Tibial nerve (tissue), 4 donors: ENCODE measurements around the gene ZBED4.

Experiments
- EP300 ChIP-seq, 2 donors: sonication (generic); formaldehyde crosslinking; IDR thresholded peaks; one replicate each; pipeline ENCODE4 v1.6.1; 2017; ENCODE audit warnings: antibody characterized with exemption in 2 of 2, mild to moderate bottlenecking in 1 of 2
- POLR2A ChIP-seq, 2 donors: fragments of 450-650 bp; IDR thresholded peaks; one replicate each; pipeline ENCODE4 v1.6.1; 2017; ENCODE audit warnings: antibody characterized with exemption in 2 of 2, mild to moderate bottlenecking in 2 of 2, moderate library complexity in 2 of 2
- TF ChIP-seq, protein P1 (sequence below), 5 experiments: fragments of 200-600 bp in 3 of 5; fragments of 450-650 bp in 2 of 5; sonication (generic) in 3 of 5; IDR thresholded peaks; one replicate each; pipeline ENCODE4 v1.5.1; 2016 to 2019; ENCODE audit warnings: antibody characterized with exemption in 5 of 5, mild to moderate bottlenecking in 3 of 5, moderate library complexity in 2 of 5

DNA sequence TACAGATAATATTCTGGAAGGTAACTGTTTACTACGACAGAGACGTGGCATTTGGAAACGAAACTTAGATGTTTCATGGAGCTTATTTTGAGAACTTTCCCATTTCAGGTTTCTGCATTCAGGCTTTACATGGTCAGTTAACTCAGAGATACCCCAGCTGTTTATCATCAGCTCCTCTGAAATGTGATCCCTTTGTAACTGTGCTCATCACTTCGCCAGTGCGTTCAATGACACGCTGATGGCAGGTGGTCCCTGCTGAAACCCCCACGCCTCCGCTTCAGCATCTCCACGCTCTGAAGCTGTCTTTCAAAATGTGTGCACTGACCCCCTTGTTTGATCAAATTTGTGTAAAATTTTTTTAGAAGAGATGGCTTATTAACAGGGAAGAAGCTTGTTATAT, 34.1 kb downstream of the ZBED4 start:
- TF ChIP-seq, protein P1, sequence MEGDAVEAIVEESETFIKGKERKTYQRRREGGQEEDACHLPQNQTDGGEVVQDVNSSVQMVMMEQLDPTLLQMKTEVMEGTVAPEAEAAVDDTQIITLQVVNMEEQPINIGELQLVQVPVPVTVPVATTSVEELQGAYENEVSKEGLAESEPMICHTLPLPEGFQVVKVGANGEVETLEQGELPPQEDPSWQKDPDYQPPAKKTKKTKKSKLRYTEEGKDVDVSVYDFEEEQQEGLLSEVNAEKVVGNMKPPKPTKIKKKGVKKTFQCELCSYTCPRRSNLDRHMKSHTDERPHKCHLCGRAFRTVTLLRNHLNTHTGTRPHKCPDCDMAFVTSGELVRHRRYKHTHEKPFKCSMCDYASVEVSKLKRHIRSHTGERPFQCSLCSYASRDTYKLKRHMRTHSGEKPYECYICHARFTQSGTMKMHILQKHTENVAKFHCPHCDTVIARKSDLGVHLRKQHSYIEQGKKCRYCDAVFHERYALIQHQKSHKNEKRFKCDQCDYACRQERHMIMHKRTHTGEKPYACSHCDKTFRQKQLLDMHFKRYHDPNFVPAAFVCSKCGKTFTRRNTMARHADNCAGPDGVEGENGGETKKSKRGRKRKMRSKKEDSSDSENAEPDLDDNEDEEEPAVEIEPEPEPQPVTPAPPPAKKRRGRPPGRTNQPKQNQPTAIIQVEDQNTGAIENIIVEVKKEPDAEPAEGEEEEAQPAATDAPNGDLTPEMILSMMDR (IDR thresholded peaks at IDR 0.05) = no peak
- TF ChIP-seq POLR2A (IDR thresholded peaks at IDR 0.05) (no peak), EP300 (IDR thresholded peaks at IDR 0.05) (no peak)
